Placental epithelial cell (primary cell): Measurements from ENCODE around the gene MCF2L. TPM values are rescaled to one million over a fixed set of nuclear protein-coding genes. Genes with fewer than 3 reads are reported as not detected.

Experiments
- total RNA-seq: library from RNA; depleted of rRNA; stranded (reverse); fragments of >200 nt; gene quantifications from 2 replicates; pipeline ENCODE4 v1.2.3, GENCODE V29; 2012

MCF2L gene
- total RNA-seq = 0.79 and 2.1 TPM in 2 replicates

DNA sequence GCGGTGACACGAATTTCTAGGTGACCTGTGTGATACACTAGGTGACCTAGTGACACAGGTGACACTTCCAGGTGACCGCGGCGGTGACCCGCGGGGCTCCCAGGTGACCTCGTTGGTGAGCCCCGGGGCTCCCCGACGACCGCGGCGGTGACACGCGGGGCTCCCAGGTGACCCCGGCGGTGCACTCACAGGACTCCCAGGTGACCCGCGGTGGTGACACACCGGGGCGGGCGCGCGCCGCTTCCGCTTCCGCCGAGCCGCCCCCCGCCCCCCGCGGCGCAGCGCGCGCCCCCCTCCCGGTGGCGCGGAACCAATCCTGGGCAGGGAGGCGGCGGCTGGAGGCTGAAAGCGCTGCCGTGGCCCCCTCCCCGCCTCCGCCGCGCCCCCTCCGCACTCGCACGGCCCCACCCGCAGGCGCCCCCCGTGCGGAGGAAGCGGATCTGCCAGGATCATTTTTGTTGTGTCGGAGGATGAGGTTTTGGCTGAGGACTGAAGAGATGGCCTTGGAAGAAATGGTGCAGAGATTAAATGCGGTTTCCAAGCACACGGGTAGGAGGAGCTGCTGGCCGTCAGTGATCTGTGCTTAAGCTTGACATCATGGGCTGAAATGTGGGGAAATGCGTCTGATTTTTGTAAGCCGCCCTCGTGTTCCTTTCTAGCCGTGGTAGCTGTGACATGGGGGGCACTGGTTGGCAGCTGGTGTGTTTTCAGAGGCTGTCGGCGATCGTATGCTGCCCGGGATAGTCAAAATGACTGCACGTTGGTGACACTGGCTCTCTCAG is at the start of gene MCF2L:
Gene MCF2L (plus strand): TSS at position 305 of the 782 bp plus-strand sequence. CDS start 166 bp downstream, at position 471.

DNA sequence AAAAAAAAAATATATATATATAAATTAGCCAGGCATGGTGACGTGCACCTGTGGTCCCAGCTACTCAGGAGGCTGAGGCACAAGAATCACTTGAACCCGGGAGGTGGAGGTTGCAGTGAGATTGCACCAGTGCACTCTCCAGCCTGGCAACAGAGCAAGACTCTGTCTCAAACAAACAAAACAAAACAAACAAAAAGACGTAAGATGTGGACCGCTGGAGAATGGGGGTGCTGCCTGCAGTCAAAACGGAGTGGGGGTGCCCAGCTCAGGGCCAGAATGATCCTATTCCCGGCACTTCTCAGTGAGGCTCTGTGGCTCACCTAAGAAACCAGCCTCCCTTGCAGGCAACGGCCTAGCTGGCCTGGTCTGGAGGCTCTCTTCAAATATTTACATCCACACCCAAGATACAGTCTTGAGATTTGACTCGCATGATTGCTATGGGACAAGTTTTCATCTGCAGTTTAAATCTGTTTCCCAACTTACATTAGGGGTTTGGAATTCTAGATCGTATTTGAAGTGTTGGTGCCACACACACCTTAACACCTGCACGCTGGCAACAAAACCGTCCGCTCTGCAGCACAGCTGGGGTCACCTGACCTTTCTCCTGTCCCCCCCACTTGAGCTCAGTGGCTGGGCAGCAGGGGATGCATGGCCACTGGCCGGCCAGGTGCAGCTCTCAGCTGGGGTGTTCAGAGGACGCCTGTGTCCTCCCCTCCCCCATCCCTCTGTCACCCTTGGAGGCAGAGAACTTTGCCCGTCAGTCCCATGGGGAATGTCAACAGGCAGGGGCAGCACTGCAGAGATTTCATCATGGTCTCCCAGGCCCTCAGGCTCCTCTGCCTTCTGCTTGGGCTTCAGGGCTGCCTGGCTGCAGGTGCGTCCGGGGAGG is 136.3 kb downstream of the MCF2L start, which contains the start of gene F7:
Gene F7 (plus strand): TSS at position 760 of the 889 bp plus-strand sequence. CDS start 51 bp downstream, at position 811.

GRCh38 chr13:113122550-113123225 is 153.7 kb downstream of the MCF2L start, which contains the start of gene F10:
TSS of gene F10 (plus strand) at chr13:113122799. CDS start at chr13:113122856, 57 bp downstream.

Other genes with a start within 250 kb of the MCF2L start
- gene F7, start 136.6 kb downstream of the MCF2L start, total RNA-seq = under 0.01 and 1.3 TPM in 2 replicates
- gene F10, start 153.6 kb downstream of the MCF2L start, total RNA-seq = 0.22 and 1.6 TPM in 2 replicates
- not detected in 2 replicates for gene PROZ, start 189.4 kb downstream of the MCF2L start, total RNA-seq
- 54.8 and 61.2 TPM in 2 replicates for gene PCID2, start 239.5 kb downstream of the MCF2L start, total RNA-seq
- 108 and 117 TPM in 2 replicates for gene CUL4A, start 240.4 kb downstream of the MCF2L start, total RNA-seq